Type B pancreatic cell (in vitro differentiated cells): ENCODE data around the gene IER5. TPM values are rescaled to one million over a fixed set of nuclear protein-coding genes. Genes with fewer than 3 reads are reported as not detected.
"Not testable (repeated sequence)": the region's sequence is repeated elsewhere in the genome, so short reads cannot be mapped to it uniquely, and the experiment has no call there.

ENCODE experiments used
- DNase-seq: peaks from one replicate; pipeline ENCODE4 v3.0.0; 2021; ENCODE audit warnings: mixed read lengths; ENCODE audit not compliant: unreplicated experiment; ENCODE audit errors: extremely low spot score
- H3K27ac Mint-ChIP-seq: 2 replicates; pipeline ENCODE4 v1.8.0; 2021; ENCODE audit warnings: mild to moderate bottlenecking, mixed read lengths
- H3K27me3 Mint-ChIP-seq: 2 replicates; pipeline ENCODE4 v1.8.0; 2021; ENCODE audit warnings: mixed read lengths
- H3K36me3 Mint-ChIP-seq: 2 replicates; pipeline ENCODE4 v1.8.0; 2021; ENCODE audit warnings: mixed read lengths
- H3K4me1 Mint-ChIP-seq: one replicate; pipeline ENCODE4 v1.8.0; 2021; ENCODE audit warnings: mixed read lengths; ENCODE audit not compliant: unreplicated experiment
- H3K4me3 Mint-ChIP-seq: 2 replicates; pipeline ENCODE4 v1.8.0; 2021; ENCODE audit warnings: mild to moderate bottlenecking, mixed read lengths
- H3K9me3 Mint-ChIP-seq: 2 replicates; pipeline ENCODE4 v1.8.0; 2021; ENCODE audit warnings: mixed read lengths
- total RNA-seq: library from RNA; stranded (reverse); gene quantifications from 2 replicates; pipeline ENCODE4 v1.2.1, GENCODE V29; 2021; ENCODE audit warnings: low replicate concordance
- TF ChIP-seq, protein P1 (sequence below): fragments of 200-600 bp; sonication (generic); conservative IDR thresholded peaks from 2 replicates; pipeline ENCODE4 v1.5.0; 2021; ENCODE audit warnings: antibody characterized with exemption, mild to moderate bottlenecking

IER5 gene
- total RNA-seq, 1 donor from 2014 or later, result 16.6 TPM

DNA sequence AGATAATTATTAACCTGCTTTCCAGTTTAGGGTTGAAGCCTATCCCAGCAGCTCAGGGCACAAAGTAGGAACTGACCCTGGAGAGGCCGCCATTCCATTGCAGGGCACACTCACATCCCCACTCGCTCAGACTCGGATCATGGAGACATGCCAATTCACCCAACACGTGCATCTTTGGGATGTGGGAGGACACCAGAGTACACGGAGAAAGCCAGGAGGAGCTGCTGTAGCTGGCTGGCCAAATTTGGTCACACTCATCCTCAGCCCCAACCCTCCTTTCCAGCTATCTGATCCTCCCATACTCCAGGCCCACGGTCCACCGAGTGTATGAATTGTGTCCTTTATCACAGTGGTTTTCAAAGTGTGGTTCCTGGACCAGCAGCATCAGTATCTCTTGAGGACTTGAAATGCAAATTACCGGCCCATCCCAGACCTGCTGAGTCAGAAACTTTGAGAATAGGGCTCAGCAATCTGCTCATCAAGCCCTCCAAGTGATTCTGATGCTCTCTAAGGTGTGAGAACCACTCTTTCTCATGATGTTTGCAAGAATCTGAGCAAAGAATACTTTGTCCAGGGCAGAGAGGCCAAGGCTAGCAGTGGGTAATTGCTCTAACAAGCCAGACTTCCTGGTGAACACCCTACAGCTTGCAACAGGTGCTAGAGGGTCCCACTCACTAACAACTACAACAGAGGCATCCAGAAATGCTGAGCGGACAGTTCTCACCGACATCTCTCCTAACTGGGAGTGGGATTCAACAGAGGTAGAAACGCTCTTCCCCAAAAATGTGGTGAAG is 26.3 kb downstream of the IER5 start:
- Mint-ChIP-seq H3K9me3 (peaks cover 16% of the 10 kb centered on the region), H3K27ac (peak overlapping the region; percentile 62), H3K36me3 (no peaks in the 10 kb centered on the region), H3K27me3 (peaks cover 3% of the 10 kb centered on the region), H3K4me3 (no peak overlapping the region), H3K4me1 (peaks cover 53% of the 10 kb centered on the region)
- DNase-seq, result no peak
- TF ChIP-seq, protein P1, sequence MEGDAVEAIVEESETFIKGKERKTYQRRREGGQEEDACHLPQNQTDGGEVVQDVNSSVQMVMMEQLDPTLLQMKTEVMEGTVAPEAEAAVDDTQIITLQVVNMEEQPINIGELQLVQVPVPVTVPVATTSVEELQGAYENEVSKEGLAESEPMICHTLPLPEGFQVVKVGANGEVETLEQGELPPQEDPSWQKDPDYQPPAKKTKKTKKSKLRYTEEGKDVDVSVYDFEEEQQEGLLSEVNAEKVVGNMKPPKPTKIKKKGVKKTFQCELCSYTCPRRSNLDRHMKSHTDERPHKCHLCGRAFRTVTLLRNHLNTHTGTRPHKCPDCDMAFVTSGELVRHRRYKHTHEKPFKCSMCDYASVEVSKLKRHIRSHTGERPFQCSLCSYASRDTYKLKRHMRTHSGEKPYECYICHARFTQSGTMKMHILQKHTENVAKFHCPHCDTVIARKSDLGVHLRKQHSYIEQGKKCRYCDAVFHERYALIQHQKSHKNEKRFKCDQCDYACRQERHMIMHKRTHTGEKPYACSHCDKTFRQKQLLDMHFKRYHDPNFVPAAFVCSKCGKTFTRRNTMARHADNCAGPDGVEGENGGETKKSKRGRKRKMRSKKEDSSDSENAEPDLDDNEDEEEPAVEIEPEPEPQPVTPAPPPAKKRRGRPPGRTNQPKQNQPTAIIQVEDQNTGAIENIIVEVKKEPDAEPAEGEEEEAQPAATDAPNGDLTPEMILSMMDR, result no peak

DNA sequence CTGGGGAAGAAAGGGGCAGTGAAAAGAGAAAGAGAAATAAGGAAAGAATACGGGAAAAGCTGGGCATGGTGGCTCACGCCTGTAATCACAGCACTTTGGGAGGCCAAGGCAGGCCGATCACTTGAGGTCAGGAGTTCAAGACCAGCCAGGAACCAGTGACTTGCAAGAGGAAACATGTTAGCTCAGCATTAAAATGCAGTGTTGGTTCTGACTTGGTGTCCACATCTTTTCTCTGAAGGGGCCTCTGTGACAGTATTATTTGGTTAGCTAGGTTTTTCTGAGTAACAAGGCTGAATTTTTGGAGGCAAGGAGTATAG is 26.8 kb downstream of the IER5 start:
- H3K27ac Mint-ChIP-seq, result peak overlapping the region; percentile 62
- H3K4me1 Mint-ChIP-seq, result peaks cover 49% of the 10 kb centered on the region
- no peaks in the 10 kb centered on the region for H3K36me3 Mint-ChIP-seq
- peaks cover 3% of the 10 kb centered on the region for H3K27me3 Mint-ChIP-seq
- DNase-seq, result no peak
- no peak overlapping the region for H3K4me3 Mint-ChIP-seq
- TF ChIP-seq, protein P1, result no peak
- peaks cover 16% of the 10 kb centered on the region for H3K9me3 Mint-ChIP-seq

DNA sequence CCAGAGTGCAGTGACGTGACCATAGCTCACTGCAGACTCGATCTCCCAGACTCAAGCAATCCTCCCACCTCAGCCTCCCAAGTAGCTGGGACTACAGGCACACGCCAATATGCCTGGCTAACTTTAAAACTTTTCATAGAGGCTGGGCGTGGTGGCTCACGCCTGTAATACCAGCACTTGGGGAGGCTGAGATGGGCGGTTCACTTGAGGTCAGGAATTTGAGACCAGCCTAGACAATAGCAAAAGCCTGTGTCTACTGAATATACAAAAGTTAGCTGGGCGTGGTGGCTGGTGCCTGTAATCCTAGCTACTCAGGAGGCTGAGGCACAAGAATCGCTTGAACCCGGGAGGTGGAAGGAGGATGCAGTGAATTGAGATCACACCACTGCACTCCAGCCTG is 27.5 kb downstream of the IER5 start:
- Mint-ChIP-seq H3K27ac (peak overlapping the region; percentile 18), H3K9me3 (peaks cover 16% of the 10 kb centered on the region), H3K4me1 (peaks cover 50% of the 10 kb centered on the region)
- not testable (repeated sequence) for DNase-seq, H3K36me3 Mint-ChIP-seq, H3K27me3 Mint-ChIP-seq, H3K4me3 Mint-ChIP-seq

DNA sequence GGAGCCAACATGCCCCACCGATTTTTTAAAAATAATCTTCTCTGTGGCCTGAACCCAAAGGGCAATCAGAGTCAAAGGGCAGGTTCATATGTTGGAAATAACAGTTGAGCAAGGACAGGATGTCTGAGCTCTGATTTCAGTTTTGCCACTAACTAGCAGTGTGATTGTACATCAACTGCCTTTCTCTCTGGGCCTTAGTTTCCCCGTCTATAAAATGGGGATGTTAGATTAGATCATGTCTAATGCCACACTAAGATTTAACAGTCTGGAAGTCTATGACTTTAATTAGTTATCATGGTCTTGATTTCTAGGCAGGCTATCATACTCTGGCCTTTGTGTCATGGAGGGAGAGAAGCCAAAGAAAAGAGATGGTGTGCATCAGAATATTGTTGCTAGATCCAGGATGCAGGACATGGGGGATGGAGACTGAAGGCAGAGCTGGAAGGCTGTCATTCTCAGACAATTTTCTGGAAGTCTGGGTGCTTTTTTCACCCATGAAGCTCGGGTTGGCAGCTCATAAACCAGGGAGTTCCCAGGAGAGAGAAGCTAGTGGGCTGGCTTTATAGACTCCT is 28.4 kb downstream of the IER5 start:
- Mint-ChIP-seq H3K27ac (peak overlapping the region; percentile 97), H3K9me3 (peaks cover 16% of the 10 kb centered on the region), H3K27me3 (peaks cover 3% of the 10 kb centered on the region), H3K36me3 (no peaks in the 10 kb centered on the region), H3K4me1 (peaks cover 53% of the 10 kb centered on the region), H3K4me3 (no peak overlapping the region)
- DNase-seq, result no peak
- TF ChIP-seq, protein P1, result no peak

DNA sequence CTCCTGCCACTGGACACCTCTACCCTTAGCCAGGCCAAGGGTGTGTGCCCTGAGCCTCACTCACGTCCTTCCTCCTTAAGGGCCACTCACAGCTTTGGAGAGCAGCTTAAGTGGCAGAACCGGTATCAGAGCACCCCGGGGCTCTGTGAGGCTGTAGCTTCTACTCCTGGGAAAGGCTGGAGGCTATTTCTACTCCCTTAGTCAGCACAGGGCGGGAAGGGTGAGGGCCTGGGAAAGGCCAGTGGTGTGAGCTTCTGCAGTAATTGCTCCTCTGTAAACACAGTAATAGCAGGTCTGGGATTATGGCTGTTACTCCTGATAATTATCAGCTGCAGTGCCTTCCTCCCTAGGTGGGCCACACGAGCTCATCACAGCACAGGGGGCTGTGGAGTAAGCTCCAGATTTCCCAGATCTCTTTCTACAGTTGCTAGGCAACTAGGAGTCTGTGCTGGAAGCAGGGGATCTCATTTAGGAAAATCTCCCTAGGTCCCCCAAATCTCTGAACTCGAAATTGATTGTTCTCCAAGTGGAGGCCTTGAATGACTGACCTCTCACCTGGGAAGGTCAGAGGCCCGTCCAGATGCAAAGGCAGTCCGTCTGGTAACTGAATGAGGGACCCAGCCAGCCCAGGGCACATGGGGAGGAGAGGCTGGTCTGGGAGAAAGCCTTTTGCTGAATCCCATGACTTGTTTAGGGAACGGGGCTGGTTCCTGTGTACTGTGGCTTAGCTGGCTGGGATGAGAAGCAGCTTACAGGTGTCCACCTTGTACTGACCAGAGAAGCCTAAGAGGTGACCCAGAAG is 29.3 kb downstream of the IER5 start:
- Mint-ChIP-seq H3K9me3 (peaks cover 12% of the 10 kb centered on the region), H3K4me1 (peaks cover 45% of the 10 kb centered on the region), H3K27ac (peak overlapping the region; percentile 97), H3K36me3 (no peaks in the 10 kb centered on the region), H3K27me3 (no peaks in the 10 kb centered on the region), H3K4me3 (no peak overlapping the region)
- TF ChIP-seq, protein P1, result no peak
- no peak for DNase-seq
